NCI-H2107 treated with DMSO at 0.1 percent for 48 hours (cell line): ENCODE measurements around the gene TNIK.

Source experiments
- DNase-seq: peaks from one replicate; lab custom pipeline; 2025; ENCODE audit not compliant: unreplicated experiment; lab: John Stamatoyannopoulos, UW

The TNIK gene

GRCh38 chr3:171346019-171346418 lies 114.2 kb downstream of the TNIK start:
- no peak for DNase-seq

DNA sequence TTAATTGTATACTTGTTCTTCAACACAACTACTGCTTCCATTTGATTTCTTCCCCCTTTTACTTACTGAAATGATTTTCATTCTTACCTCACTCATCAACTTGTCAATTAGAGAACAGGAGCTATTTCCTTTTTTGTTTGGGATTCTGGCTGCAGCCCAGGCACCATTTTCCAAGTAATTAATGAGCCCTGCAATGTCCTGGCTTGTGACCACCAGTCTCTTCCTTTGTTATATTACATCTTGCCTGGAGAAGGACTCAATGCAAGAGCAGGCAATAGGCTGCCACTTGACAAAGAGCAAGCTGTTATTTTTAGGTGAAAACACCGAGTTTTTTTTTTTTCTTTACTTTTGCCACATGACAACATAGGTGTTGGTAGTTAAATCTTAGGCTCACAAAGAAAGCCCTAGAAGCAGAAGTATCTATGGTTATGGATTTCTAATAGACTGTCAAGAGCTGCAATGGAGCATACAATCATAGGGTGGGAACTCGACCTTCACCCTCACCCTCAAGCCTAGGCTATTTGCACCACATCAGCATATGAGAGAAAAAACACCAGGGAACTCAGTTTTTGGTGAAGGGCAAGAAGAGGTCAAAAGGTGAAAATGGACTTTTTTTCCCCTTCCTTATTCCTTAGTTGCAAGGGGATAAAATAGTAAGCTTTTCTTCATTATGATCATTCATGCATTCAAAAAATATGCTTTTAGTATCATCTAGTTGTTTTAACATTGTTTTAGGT lies 114.9 kb downstream of the TNIK start:
- no peak for DNase-seq

DNA sequence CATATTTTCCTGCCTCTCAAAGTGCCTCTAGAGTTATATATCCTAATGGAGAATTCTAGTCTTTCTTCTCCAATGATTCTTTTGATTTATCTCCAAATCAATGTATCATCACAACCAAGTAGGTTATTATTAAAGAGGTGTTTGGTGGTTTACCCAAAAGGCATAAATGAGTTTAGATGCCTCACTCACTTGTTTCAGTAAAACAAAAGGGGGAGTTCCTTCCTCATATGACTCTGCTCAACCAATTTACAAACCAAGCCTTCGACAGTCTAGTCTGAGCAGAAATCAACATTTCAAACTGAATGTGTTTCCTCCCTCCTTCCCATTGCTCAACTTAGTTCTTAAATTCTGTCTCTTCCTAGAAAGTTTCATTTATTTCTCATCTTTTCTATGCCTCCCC lies 116.5 kb downstream of the TNIK start:
- no peak for DNase-seq

DNA sequence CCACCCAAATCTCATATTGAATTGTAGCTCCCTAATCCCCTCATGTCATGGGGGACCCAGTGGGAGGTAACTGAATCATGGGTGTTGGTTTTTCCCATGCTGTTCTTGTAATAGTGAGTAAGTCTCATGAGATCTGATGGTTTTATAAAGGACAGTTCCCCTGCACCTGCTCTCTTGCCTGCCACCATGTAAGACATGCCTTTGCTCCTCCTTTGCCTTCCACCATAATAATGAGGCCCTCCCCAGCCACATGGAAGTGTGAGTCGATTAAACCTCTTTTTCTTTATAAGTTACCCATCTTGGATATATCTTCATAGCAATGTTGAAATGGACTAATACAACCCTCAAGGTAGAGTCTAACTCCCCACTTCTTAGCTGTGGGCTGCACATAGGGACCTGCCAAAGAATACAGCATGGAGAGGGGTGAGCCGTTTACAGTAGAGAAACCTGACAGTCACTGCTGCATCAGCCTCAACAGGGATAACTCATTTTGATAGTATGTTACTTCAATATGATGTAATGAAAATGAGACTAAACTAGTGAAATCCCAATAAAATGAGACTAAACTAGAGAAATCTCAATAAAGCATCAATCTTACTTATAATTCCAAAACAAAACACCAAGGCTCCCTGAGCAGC lies 117.3 kb downstream of the TNIK start:
- DNase-seq: no peak

- DNase-seq: no peak
These were observed 118.0 kb downstream of the TNIK start for GRCh38 chr3:171342200-171342599.

- no peak for DNase-seq
These were observed 119.8 kb downstream of the TNIK start for GRCh38 chr3:171340434-171340833.

DNA sequence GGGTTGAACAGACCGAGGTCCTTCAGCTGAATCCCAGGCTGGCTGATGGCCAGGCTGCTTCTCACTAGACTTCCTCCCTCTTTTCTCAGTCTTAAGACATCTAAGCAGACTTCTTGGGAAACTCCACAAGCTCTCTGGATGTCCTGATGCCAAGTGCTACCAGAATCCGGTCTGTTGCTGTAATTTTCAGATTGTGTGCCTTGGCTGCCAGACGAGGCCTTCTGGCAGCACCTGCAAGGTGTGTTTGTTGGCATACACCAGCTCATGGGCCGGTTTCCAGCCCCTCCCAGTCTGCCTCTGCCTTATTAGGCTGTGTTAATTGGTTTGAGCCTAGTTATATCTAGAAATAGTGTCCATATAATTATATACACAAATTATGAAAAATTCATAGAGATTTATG lies 120.6 kb downstream of the TNIK start:
- DNase-seq: no peak

- no peak for DNase-seq
These were observed 123.8 kb downstream of the TNIK start for GRCh38 chr3:171336406-171336805.

GRCh38 chr3:171335559-171335958 lies 124.6 kb downstream of the TNIK start:
- no peak for DNase-seq

DNA sequence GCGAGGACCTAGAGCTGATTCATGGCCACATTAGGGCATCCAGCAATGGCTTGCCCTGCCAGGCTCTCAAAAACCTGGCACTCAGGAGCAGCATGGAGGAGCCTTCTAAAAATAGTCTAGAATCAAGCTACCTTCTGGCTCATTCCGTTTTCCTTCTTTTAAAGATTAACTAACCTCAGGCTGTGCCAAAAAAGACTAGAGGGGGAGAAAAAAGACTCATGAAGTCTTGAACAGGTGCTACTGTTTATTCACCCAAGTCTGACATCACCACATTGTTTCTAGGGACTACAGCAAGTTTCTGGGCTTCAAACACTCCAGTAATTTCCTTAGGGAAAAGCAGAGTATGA lies 125.8 kb downstream of the TNIK start:
- DNase-seq: no peak

- no peak for DNase-seq
These were observed 126.3 kb downstream of the TNIK start for GRCh38 chr3:171333784-171334464.

GRCh38 chr3:171330938-171331337 lies 129.3 kb downstream of the TNIK start:
- DNase-seq: no peak

DNA sequence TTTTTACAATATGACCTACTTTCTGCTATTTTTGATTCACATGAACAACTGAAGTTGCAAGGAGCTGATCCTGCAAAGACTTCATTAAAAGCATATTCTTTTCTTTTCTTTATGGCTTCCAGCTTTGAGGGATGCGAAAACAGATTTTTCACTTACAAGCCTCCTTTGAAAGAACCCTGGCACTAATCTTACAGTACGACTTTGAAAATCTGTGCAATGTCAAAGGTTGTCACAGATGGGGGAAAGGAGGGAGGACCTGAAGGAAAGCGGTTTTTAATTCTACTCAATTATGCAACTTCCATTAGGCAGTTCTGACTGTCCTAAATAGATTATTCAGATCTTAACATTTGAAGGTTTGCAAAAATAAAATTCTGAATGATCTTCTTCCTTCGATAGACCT lies 130.5 kb downstream of the TNIK start:
- DNase-seq: no peak

DNA sequence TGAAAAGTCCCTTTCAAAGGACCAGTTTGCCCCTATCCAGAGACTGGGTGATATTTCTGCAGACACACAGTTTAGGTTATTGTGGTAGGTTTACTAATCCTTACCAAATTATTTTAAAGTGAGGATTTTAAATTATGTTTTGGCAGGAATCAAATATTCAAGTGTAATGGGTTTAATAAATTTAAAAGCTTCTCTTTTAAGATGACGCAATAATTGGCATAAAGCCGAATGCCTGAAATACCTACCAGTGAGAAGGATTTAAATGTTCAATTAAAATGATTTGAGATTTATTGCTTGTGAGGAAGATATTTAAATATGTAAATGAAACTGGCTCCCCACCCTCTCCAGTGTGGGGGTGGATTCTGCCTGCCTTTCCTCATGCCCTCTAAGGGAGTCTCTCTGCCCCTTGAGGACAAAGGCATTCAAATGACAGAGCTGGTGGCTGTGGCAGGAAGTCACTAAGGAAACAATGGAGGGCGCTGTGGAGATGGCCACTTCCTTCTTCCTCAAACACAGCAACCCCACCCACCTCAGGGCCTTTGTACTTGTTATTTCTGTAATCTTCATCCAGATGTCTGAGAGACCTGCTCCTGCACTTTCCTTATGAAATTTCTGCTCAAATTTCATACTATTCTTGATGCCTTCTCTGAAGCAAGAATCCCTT lies 131.7 kb downstream of the TNIK start:
- no peak for DNase-seq

DNA sequence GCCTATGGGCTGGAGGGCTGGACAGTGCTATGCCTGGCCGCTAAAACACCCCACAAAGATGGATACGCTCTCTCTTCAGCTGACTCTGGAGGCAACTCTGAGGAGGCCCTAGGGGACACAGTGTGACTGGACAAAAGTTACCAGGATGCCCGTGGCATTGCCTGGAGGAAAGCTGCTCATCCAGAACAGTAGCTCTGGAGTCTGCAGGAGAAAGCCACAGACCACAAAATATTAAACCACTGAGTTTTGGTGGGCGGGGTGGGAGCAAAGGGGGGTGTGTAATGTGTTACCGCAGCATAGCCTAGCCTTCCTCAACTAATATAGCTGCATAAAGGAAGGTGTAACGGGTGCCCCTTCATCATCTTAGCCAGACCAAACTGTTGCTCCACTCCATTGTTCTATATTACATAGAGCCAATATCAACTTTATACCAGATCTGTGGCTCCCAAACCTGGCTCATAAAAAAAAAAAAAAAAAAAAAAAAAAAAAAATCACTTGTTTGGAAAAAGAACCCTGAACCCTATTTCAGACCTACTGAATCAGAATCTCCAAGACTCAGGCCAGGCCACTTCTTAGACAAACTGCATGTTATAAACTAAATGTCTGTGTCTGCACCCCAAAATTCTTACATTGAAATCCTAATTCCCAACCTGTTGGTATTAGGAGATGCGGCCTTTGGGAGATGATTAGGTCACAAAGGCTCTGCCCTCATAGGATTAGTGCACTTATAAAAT lies 132.6 kb downstream of the TNIK start:
- no peak for DNase-seq

GRCh38 chr3:171326717-171327440 lies 133.3 kb downstream of the TNIK start:
- DNase-seq: no peak

DNA sequence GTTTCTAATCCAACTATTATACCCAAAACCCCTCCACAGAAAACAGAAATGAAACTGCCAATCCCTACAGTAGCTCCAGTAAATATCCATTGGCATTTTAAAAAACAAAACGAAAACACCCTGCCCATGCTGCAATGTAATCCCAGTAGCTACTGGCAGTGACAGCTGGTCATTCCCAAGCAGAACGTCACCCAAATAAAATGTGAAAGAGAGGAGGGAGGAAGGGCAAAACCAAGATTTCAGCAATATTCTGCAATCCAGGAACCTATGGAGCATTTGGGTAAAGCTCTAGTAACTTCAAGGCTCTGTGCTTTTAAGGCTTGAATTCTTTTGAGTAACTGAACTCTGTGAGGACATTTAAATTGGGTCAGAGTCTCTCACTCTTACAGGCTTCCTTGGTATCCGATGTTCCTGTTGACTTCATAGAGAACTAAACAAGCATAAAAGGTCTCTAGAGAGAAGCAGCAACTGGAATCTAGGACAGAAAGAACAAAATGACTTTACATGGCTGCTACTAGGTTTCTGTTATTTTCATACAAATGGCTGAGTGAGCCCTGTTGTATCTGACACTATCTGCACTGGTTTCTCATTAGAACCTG lies 136.2 kb downstream of the TNIK start:
- no peak for DNase-seq

- DNase-seq: no peak
These were observed 138.4 kb downstream of the TNIK start for GRCh38 chr3:171321559-171322360.
